ENCODE measurements around the gene SYNPR.

Gene SYNPR

DNA sequence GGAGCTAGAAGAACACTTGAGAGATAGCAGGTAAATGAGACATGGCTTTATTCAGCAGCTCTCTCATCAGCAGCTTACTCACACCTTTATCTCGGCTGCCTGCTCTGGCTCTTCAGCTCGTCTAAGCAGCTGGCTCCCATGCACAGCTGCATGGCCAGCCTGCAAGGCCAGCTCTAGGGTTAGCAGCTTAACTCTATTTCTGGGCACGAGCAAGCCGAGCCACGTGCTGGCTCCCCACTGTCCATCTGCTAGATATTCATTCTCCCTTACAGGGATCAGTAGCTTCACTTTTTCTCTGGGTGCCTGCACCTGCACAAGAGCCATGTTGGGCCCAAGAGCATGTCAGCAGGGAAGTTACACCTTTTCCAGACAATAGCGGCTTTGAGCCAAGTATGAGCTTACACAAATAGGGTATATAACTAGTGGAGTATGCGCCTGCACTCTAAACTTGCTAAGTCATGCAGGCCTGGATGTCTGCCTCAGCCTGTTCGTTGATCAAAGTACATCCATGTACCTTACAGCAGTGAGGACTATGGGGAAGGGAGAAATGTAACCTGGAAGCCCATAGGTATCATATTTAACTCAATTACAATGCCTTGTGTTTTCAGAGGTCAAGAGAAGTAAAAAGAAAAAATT is 199.5 kb downstream of the SYNPR start:
- no peak for DNase-seq

DNA sequence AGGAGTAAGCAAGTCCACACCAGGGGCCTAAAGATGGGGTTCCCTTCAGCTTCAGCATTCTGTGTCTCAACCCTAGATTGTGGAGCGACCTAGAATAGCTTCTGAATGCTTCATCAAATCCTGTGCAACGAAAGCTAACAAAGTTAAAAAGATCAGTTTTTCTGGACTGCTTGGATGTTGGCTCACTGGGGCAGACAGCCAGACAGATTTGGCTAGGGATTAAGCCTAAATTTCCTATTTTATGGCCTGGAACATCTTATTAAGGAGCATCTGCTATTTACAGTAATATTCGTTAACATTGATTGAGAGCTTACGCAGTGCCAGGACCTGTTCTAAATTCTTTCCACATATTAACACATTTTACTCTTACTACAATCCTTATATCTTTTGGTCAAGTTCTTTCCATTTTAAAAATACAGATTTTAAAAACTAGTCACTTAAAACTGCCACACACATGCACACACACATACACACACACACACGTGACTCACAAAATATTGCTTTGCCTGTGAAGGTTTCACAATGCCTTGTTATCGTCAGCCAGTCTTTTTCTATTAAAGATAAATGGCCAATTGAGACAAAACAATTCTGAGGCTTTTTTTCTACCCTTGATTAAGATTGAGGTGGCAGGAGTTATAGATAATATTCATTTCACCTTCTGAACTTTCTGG is 201.0 kb downstream of the SYNPR start:
- DNase-seq, result no peak

DNA sequence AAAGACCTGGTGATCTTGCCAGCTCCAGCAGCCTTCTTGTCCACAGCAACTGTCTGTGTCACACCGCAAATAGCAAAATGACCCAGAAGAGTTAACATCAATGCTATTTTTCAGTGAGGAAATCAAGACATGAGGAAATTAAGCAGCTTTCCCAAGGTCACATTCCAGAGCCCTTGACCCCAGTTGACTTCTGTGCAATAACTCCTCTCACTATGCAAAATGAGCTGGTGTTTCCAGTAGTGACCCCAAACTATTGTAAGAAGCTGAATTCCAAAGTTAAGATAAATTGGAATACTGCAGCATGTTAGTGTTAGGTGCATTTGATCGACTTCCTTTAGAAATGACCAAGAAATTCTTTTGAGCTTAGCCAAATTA is 201.5 kb downstream of the SYNPR start:
- no peak for DNase-seq

DNA sequence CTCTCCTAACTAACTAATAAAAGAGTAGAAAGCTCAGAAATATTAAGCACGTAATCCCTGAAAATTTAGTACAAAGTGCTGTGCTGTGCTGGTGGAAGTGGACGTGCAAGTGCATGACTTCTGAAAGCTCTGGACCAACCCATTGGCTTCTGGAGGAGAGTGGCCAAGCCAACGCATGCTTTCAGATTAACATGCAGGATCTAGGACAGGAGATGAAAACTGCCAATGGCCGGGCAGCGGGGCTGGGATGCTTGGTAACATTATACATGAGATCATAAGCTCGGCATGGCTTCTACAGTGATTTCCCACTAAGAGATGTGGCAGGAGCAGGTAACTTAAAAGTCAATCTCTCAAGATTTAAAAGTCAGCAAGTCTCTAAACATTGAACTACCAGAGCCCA is 203.5 kb downstream of the SYNPR start:
- DNase-seq, result no peak

DNA sequence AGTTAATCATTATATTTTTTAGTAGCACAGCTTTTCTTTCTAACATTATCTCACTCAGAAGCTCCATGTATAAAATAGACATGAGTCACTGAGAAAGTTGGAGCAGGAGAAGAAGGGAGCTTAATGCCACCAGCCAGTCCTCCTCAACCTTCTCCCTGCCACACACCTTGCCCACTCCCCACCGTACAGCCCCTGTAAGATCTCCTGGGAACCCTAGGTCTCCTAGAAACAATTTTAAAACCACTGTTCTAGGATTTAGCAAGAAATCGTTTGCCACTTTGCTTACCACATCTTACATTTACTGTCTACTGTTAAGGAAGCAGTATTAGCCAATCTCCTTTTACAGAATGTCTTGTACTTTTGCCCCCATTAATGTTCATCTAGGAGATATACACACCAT is 204.2 kb downstream of the SYNPR start:
- DNase-seq, result no peak

DNA sequence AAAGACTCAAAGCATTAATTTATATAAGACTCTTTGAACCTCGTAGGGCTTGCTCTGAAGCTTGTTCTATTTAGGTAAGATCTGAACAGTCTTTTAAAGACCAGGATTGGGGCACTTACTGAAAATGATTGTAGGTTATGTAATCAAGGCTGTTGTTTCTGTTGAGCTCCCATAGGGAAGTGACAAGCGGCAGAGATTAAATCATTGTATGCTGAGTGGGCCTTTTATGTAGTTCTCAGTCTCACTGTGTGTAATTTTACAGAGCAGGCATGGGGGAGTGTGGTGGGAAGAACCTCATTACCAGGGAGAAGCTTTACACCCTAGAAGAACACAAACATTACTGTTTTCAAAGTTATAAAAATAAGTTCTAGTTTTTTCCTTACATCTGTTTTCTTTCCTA is 214.4 kb downstream of the SYNPR start:
- DNase-seq, result no peak

DNA sequence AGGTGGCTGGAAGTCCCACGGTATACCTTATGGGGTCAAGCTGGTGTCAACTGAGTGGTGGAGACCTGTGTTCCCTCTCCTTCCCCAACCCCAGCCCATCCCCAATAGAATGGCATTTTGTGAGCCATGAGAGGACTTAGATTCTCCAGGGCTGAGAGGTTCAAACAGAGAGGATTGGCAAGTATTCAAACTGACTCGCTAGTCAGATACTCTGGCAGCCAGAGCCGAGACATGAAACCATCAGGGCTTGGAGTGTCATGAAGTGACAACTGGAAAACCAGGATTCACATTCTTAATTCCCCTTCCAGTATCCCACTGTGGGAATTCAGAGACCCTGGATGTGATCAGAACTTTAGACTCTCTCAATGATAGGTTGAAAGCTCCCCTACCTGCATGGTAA is 215.0 kb downstream of the SYNPR start:
- DNase-seq, result no peak

DNA sequence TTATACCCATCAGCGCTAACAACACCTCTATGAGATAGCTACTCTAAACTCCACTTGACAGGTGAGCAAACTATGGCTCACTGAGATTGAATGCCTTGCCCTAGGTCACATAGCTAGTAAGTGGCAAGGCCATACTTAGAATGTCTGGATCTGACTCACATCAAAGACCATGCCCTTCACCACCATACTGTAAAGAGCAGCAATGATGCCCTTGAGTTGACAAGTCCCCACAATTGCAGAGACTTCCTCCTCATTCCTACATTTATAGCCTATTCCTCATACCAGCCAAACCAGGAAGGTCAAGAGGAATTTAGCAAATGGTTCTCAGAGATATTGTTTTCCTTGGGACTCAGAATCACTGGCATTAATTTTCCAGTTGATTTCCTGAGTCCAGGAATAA is 216.5 kb downstream of the SYNPR start:
- no peak for DNase-seq

DNA sequence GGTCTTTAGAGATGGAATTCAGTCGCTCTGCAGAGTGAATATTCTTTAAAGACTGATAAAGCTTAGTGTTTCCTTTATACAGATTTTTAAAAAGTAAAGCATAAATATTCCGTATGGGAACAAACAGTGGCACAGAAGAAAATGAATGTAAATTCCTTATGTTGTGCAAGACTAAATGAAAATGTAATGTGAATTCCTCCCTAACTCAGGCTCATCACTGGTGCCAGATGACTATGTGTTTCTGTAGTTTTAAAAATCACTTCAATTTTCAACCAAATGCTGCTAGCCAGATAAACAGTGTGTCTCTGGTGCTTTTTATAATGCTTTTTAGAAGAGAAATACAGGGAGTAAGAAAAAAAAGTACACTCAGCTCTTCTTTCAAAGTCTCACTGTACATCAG is 219.5 kb downstream of the SYNPR start:
- no peak for DNase-seq

DNA sequence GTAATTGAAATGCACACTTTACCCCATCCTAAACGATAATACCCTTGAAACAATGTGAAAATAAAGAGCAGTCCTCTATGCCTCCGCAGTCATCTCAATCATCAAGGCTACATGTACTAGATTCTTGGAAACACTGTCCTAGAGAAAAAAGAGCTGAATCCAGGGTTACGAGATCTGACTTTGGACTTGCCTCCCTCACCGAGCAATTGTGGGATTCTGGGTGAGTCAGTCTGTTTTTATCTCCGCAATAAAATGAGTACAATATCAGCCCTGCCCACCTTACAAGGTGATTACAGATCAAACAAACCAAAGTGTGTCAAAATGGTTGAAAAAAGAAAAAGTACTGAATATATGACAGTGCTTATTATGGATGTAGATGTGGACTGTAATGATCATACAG is 222.1 kb downstream of the SYNPR start:
- no peak for DNase-seq

DNA sequence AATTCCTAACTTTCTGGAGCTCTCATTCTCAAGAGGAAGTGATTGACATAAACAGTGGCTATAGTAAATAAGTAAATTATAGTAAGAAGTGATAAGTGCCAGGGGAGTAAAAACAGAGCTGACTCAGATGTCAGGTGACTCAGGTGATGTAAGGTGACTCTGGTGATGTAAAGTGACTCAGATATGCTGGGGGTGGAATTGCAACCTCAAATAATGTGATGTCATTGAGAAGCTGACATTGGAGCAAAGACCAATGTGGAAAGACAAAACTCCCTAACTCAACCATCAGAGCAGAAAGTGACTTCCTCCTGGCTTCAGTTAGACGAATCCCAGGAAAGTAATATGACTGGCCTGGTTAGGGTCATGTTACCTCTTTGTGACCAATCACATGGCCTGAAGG is 230.2 kb downstream of the SYNPR start:
- no peak for DNase-seq

DNA sequence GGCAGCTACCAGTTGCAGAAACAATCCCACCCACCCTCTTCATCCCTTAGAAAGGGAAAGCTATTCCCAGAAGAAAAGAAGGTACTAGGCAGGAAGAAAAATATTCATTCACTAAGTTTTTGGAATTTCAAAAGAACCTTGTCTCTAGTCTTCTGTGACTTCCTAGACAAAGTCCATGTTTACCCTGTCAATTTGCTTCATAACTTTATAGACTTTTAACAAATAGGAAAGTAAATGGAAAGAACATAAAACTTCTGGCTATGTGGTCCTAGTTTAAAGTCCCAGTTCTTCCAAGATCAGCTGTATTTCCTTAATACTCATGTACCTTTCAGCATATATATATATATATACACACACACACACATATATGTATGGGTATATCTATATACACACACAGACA is 230.7 kb downstream of the SYNPR start:
- no peak for DNase-seq

DNA sequence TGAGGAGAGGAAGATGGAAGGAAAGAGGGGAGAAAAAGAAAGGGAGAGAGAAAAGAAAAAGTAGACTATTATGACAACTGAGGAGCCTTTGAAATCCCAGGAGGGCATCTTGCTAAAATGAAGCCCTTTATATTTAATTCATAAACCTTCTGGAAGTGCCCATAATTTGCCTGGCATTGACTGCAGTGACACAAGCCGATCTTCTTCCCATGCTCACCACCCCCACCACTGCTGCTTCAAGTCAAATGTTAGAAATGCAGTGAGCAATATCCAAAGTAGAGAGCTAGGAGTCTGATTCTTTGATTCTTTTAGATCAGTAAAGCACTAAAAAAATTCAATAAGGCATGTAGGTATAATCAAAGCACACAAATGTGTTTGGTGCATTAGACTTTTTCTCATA is 235.7 kb downstream of the SYNPR start:
- no peak for DNase-seq

DNA sequence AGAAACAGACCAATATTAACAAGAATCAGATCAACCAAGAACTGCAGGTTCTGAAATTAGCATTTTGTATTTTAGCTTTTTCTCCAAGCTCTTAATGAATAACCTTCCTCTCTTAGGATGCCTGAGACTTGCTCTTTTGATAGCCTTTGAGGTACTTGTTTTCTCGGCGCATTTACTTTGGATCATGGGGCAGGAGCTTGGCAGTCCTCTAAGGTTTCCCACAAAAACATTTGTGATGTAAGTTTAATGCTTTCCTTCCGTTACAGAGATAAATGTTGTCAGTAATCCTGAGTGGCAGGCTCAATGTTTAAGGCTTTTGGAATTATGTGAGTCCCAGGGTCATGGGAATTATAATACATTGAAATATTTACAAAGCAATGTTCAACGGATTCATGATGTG is 236.6 kb downstream of the SYNPR start:
- DNase-seq, result no peak

DNA sequence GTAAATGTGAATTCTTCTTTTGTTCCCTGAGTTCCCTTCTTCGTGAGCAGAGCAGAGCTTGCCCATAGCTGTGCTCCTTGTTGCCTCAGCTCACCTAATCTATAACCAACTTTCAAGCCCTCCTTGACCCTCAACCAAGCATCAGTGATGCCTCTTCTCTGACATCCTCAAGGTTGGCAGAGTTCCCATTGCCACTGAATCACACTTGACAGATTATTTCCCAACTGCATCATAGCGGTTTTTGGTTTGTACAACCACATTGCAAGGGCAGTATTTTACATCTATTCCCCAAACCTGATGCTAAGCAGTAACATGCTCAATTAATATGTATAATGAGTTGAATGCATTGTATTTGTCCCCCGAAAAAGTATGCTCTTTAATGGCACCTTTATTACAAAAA is 241.3 kb downstream of the SYNPR start:
- DNase-seq, result no peak

DNA sequence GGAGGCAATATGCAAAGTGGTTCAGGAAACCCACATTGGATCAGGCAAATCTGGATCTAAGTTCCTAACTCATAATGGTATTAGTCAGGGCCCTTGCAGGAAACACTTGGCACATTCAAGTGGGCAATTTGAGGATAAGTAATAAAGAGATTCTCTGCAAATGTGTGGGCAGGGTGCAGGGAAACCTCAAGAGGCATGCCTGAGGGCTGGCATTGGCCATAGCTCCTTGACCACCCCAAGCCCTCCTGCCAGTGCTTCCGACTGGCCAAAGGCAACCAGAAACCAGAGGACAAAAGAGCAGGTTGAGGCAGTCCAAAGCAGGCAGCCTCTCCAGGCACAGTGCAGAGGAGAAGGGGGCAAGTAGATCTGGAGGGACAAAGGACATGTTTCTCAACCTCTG is 243.5 kb downstream of the SYNPR start:
- no peak for DNase-seq

DNA sequence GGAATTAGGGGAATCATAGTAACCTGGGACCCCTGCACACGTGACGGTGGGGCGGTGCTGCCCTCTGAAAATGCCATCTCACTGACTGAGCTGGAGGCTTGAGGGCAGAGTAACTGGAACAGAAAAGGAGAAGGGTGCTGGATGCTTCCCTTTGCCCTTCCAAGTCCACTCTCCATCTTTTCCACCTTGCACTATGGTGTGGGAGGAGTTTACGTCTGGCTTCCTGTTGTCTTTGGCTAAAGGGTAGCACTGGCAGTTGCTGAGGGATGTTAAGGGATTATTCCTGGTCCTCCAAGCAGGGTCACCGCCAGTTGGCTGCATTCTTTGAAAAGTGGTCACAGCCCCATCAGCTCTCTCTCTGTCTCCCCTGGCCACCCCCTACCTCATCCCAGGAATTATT is 245.0 kb downstream of the SYNPR start:
- no peak for DNase-seq

DNA sequence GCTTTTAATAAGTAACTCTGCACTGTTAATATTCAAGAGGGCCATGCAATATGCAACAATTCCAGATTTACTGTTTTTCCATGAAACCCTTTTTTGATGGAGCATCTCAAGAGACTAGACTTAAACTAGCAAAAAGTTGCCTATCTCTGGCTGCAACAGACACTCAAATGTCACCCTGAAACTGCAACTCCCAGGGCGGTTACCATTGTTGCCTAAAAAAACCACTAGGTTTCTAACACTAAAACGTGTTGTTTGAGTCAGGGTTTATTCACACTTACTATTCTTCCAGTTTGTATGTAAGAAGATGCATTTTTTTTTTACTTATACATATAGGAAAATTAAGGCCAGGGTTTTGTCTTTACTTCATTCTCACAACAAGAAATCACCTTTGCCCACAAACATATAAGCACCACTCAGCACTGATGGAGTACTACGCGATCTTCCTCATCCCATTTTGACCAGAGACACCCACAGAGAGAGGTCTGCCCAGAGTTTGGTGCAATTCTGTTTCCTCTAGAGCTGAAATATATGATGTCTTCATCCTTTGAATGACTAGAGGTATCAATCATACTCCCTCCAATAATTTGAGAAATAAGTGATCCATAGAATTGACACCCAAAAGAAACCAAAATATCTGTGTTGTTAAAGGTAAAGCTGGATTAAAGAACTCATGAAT is 250.4 kb downstream of the SYNPR start:
- DNase-seq, result no peak

DNA sequence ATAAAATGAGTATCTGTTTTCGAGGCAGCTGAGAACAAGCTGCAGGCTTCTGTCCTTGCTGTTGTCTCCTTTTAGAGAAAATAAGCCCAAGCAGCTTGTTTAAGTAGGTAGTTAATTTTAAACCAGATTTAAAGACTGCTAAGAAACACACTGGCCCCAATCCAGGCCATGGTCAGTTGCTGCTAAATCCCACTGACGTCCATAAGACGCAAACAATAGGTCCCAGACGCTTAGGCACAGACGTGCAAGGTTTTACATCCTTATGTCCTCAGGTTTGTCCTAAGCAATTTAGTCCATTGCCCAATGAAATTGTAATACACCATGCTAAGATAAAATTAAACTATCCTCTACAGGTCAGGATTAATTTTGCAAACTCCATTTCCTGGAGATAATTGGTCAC is 254.4 kb downstream of the SYNPR start:
- no peak for DNase-seq

DNA sequence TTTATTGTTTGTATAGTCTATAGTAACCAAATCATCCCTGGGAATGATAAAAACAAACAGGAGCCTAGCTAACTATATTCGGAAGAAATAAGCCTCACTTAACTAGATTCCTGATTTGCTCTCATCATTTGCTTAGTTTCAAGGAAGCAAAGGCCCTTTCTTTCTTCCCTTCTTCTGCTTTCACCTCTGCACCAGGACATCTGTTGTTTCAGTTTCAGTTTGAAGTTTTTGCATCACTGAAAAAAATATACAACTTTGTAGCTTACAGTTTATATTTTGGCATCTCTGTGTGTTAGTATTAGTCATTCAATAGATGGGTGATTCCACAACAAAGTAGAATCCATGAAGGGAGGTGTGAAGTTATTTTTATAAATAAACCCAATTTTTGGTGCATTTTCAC is 260.8 kb downstream of the SYNPR start:
- no peak for DNase-seq

DNA sequence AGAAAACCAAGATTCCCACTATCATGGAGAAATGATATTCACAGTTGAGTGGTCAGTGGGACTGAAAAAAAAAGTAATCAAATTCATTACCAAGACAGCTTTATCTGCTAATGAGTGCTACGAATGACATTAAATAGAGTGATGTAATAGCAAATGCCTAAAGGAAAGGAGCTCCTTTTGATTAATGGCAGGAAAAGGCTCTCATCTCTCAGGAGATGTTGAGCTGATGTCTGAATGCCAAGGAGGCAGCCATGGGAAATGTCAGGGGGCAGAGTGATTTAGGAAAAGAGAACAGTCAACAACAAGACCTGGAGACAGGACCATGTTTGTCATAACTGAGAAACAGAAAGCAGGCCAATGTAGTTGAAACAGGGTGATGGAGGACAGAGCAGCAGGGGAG is 277.7 kb downstream of the SYNPR start:
- DNase-seq, result no peak

DNA sequence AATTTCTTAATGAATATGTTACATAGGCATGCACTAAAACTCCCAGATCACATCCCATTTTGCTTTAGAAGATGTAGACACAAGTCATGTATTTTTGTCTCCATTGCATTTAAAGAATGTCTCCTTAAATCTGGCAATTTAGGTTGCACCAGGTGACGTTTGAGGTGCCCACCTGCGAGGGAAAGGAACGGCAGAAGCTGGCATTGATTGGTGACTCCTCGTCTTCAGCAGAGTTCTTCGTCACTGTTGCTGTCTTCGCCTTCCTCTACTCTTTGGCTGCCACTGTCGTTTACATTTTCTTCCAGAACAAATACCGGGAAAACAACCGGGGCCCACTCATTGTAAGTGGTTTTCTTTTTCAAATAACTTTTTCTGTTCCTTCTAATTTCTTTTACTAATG is 278.3 kb downstream of the SYNPR start:
- DNase-seq, result no peak

DNA sequence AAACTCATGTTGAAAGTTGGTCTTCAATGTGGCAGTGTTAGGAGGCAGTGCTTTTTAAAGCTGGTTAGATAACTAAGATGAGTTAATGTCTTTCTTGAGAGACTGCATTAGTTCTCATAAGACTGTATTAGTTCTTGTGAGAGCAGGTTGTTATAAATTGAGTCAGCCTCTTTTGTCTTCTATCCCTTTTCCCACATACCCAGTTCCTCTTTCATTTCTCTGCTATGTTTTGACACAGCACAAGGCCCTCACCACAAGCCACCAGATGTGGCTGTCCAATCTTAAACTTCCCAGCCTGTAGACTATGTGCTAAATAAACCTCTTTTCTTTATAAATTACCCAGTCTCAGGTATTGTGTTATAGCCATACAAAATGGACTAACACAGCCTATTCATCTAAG is 279.8 kb downstream of the SYNPR start:
- no peak for DNase-seq

DNA sequence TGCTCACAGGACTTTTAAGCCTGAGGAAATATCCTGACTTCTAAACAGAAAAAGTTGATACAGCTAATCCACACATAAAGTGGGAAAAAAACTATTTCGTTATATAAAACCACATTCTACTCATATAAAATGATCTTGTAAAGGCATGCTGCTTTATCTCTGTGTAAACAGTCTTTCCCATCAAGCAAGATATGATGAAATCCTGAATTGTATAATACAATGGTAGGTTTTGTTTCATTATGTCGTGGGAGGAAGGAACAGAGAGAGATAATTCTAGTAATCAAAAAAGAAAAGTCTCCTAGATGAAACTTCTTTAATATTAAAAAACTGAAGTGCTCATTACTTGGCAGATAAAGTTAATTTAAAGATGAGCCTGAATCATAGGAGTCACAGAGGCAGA is 281.8 kb downstream of the SYNPR start:
- DNase-seq, result no peak

DNA sequence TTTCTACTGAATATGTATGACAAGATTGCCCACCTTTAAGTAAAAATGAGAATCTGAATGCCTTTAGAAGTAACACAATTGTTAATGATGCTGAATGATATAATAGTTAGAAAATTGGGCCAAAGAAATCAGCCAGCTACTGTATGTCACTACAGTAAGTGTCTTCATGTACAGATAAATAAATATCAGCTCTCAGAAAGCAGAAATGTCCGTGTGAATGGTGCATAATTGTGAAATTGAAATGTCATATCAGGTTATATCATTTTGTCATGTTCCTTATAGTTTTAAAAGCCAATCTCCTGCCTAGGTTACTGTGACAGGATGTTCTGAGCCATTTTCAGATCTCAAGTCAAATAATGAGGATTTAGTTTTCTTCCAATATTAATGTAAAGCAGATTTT is 283.8 kb downstream of the SYNPR start:
- DNase-seq, result no peak

Measured in suppressor macrophage treated with lipopolysaccharide for 1 hour (primary cell).